GM06990 (cell line): ENCODE results near the gene HS1BP3.

ENCODE experiments used
- DNase-seq: peaks from one replicate; pipeline ENCODE4 v3.0.0-alpha.2; 2011; ENCODE audit not compliant: insufficient read length; ENCODE audit errors: extremely low read depth
- H3K27me3 ChIP-seq: replicated peaks from 2 replicates; pipeline ENCODE4 v1.6.0; 2011; ENCODE audit warnings: low read length; ENCODE audit not compliant: control insufficient read depth, insufficient read depth
- H3K36me3 ChIP-seq: 2 replicates; pipeline ENCODE4 v1.5.1; 2011; ENCODE audit warnings: low read length; ENCODE audit not compliant: control insufficient read depth, insufficient read depth
- H3K4me3 ChIP-seq: replicated peaks from 2 replicates; pipeline ENCODE4 v1.5.1; 2011; ENCODE audit warnings: low read depth, mild to moderate bottlenecking, control low read depth, low read length
- CTCF ChIP-seq: IDR thresholded peaks from 2 replicates; pipeline ENCODE4 v1.5.1; 2011; ENCODE audit warnings: low read length, control low read depth, mild to moderate bottlenecking, inconsistent platforms; ENCODE audit not compliant: insufficient read depth, poor library complexity, severe bottlenecking

Gene HS1BP3

GRCh38 chr2:20629181-20629580, 21.7 kb downstream of the HS1BP3 start:
- Histone ChIP-seq H3K4me3 (no peak overlapping the region), H3K27me3 (no peaks in the 10 kb centered on the region), H3K36me3 (no peaks in the 10 kb centered on the region)
- DNase-seq = no peak
- TF ChIP-seq CTCF = no peak

- DNase-seq = no peak
- TF ChIP-seq CTCF = no peak
- Histone ChIP-seq H3K27me3 (no peaks in the 10 kb centered on the region), H3K4me3 (no peak overlapping the region), H3K36me3 (peaks cover 2% of the 10 kb centered on the region; the same call in 1 of the 2 replicates)
Observed at GRCh38 chr2:20627712-20628380, 23.1 kb downstream of the HS1BP3 start.

GRCh38 chr2:20626698-20627513, 24.0 kb downstream of the HS1BP3 start:
- H3K36me3 ChIP-seq = peaks cover 3% of the 10 kb centered on the region; the same call in 1 of the 2 replicates
- no peak overlapping the region for H3K4me3 ChIP-seq
- H3K27me3 ChIP-seq = no peaks in the 10 kb centered on the region
- DNase-seq = no peak
- no peak for TF ChIP-seq CTCF

GRCh38 chr2:20626392-20626697, 24.6 kb downstream of the HS1BP3 start:
- TF ChIP-seq CTCF = no peak
- DNase-seq = no peak

GRCh38 chr2:20625491-20626391, 25.2 kb downstream of the HS1BP3 start:
- Histone ChIP-seq H3K36me3 (peaks cover 3% of the 10 kb centered on the region), H3K4me3 (no peak overlapping the region), H3K27me3 (no peaks in the 10 kb centered on the region)
- DNase-seq = no peak
- no peak for TF ChIP-seq CTCF

More at GRCh38 chr2:20626392-20626697, 24.6 kb downstream of the HS1BP3 start:
- Histone ChIP-seq H3K4me3 (no peak overlapping the region), H3K36me3 (peaks cover 3% of the 10 kb centered on the region), H3K27me3 (no peaks in the 10 kb centered on the region)
